CD4-positive, alpha-beta T cell treated with Interleukin-6 at 100 ng/mL for 8 hours (primary cell): ENCODE data around the gene LY9.
"Not testable (repeated sequence)": the region's sequence is repeated elsewhere in the genome, so short reads cannot be mapped to it uniquely, and the experiment has no call there.

Experiments
- DNase-seq: peaks from one replicate; pipeline ENCODE4 v3.0.0-alpha.2; 2020; ENCODE audit warnings: mixed read lengths, low spot score

LY9 gene

GRCh38 chr1:160774886-160775719 is 20.9 kb upstream of the LY9 start:
- DNase-seq = no peak

GRCh38 chr1:160776178-160776577 is 19.8 kb upstream of the LY9 start:
- no peak for DNase-seq

DNA sequence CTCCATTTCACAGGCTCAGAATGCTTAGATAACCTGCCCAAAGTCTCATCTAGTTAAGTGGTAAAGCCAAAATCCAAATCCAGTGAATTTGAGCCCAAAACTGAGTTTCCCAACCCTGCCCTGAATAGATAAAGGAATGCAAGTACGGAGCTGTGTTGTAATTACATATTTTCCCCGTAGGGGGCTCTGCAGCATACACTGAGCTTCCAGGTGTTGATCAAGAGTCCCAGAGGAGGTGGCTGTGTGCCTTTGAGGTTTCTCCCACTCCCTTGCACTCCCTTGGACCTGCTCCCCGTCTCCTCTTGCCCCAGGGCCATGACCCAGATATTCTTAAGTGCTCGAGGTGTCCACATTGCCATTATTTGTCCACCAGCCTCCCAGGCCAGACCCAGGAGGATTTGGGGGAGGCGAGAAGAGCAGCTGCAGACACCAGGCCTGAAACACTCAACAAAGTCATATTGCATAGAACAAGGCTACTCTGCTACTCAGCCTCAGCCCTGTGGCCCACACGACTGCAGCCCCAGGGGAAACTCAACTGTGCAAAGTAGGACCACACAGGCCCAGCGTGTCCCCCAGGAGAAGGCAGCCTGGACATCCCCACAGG is 18.4 kb upstream of the LY9 start:
- DNase-seq = peak; percentile 64

- DNase-seq = no peak
These were observed 17.0 kb upstream of the LY9 start for GRCh38 chr1:160778976-160779375.

GRCh38 chr1:160779626-160780397 is 16.2 kb upstream of the LY9 start:
- peak; percentile 22 for DNase-seq

DNA sequence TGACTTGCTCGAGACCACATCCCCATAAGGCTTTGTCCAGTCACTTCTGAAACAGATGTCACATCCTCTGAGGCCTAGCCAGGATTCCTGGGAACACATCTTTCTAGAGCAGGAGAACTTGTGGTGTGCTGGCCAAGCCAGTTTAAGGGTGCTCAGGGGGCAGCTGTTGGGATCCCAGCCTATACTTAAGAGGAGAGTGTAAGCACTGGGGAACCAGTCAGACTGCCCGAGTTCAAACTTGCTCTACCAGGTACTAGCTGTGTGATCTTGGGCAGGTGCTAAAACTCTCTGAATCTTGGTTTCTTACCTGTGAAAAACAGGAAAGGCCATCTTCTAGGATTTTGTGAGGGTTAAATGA is 15.6 kb upstream of the LY9 start:
- DNase-seq = no peak

- DNase-seq = no peak
These were observed 14.7 kb upstream of the LY9 start for GRCh38 chr1:160781186-160781766.

DNA sequence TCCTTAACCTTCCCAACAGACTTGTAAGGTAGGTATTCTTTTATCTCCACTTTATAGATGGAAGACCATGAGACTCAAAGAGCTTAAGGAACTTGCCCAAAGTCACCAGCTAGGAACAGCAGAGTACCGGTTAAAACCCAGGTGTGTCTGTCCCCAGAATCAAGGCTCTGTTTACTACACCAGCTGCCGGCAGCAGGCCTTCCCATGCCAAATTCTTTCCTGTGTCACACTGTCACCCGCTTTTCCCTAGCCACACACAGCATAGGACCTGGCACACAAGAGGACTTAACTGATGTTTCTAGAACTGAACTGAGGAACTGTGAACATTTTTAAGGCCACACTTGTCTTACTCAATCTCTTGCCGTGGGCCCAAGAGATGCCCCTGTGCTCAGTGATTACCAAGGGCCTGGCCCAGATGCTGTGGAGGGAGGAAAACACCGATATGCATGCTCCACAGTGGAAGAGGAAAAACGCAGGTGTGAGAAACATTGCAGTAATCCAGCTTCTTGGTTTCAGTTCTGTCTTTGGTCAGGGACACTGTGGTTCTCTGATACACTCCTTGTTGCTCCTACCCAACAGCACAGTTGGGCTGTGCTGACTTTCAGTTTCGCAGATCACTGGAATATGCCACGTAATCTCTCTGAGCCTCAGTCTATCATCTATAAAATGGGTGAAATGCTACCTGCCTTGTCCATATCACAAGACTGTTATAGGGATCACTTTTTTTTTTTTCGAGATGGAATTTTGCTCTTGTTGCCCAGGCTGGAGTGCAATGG is 13.9 kb upstream of the LY9 start:
- peak; percentile 30 for DNase-seq

GRCh38 chr1:160782988-160783765 is 12.8 kb upstream of the LY9 start:
- DNase-seq = not testable (repeated sequence)

DNA sequence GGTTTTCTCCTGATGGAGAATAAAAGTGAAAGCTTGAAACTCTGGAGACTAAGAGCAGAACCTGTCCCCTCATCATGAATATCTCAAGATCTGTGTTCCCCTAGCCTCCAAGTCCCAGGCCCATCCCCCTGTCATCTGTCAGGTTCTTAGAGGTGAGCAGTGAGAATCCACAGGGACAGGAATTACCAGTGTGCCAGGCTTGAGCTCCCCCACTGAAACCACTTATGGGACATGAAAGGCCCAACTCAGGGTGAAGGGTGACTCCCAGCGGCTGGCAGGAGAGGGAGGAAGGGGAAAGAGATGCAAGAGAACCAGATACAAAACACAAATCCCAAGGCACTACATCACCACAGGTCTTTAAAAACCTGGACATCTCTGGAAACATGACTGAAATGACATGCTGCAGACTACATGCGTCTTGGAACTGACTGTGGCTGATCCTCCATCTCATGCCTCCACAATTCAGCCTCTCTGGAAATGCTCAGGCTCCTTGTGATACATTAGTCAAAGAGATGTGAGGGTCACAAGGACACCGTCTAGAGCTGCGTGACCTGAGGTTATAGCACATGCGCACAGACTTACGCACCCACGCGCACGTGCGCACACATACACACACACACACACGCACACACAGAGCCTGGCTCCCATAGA is 6.8 kb upstream of the LY9 start:
- no peak for DNase-seq

- DNase-seq = no peak
These were observed 6.0 kb upstream of the LY9 start for GRCh38 chr1:160789702-160790611.

- no peak for DNase-seq
These were observed 1.6 kb upstream of the LY9 start for GRCh38 chr1:160794376-160794775.

DNA sequence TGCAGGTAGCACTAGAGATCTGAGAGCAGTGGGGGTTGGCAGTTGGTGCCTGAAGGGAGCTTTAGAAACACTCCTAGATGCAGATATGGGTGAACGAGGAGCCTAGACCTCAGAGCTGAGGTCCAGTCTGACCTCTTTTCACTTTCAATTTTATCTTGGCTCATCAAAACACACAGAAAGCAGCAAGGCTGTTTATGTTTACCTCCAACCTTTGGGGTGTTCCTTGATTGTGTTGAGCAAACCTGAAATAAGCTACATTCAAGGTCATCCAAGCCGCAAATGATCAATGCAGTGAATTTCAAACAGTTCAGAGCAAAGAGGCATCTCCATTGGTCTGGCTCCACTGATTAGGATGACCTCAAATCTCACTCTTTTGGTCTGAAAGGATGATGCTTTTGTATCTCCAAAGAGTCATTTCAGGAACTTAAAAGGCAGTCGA is 1.3 kb downstream of the LY9 start:
- no peak for DNase-seq

- DNase-seq = peak; percentile 80
These were observed 1.9 kb downstream of the LY9 start for GRCh38 chr1:160797861-160798273.

- no peak for DNase-seq
These were observed 2.5 kb downstream of the LY9 start for GRCh38 chr1:160798439-160798838.

- no peak for DNase-seq
These were observed 3.7 kb downstream of the LY9 start for GRCh38 chr1:160799641-160800040.

- no peak for DNase-seq
These were observed 4.2 kb downstream of the LY9 start for GRCh38 chr1:160800142-160800541.

GRCh38 chr1:160800645-160801408 is 4.9 kb downstream of the LY9 start:
- DNase-seq = peak; percentile 47
